SH-SY5Y (cell line): ENCODE data around the gene LRRC4C.

Experiments used
- GATA2 ChIP-seq: IDR thresholded peaks from 2 replicates; pipeline ENCODE4 v1.6.1; 2011; ENCODE audit warnings: mild to moderate bottlenecking, low read depth, low read length
- GATA3 ChIP-seq: IDR thresholded peaks from 2 replicates; pipeline ENCODE4 v1.6.1; 2011; ENCODE audit warnings: low read depth, mild to moderate bottlenecking, low read length, moderate library complexity

GRCh38 chr11:40139536-40139935 lies 1319.9 kb downstream of the LRRC4C start:
- TF ChIP-seq GATA2 = no peak
- no peak for TF ChIP-seq GATA3
